NB4 (cell line): Measurements from ENCODE around the gene IRAK3.

Source experiments
- CTCF ChIP-seq: IDR thresholded peaks from one replicate; pipeline ENCODE4 v1.5.1; 2012; ENCODE audit warnings: low read depth, low read length
- MAX ChIP-seq: IDR thresholded peaks from 2 replicates; pipeline ENCODE4 v1.6.1; 2011; ENCODE audit warnings: low read depth, low read length
- MYC ChIP-seq: IDR thresholded peaks from 2 replicates; pipeline ENCODE4 v1.6.1; 2011; ENCODE audit warnings: low read depth, low read length
- POLR2A ChIP-seq: IDR thresholded peaks from 2 replicates; pipeline ENCODE4 v1.6.1; 2011; ENCODE audit warnings: mild to moderate bottlenecking; ENCODE audit not compliant: insufficient read length; ENCODE audit errors: extremely low read depth

GRCh38 chr12:66269757-66270383 is 80.9 kb downstream of the IRAK3 start:
- no peak for TF ChIP-seq POLR2A
- TF ChIP-seq MAX: no peak
- peak; percentile 61 for TF ChIP-seq CTCF
- TF ChIP-seq MYC: no peak
